ENCODE measurements around the gene SLC9A3.

The SLC9A3 gene

GRCh38 chr5:502325-503079, 21.7 kb downstream of the SLC9A3 start:
- no peak for DNase-seq

- no peak for DNase-seq
Measured at GRCh38 chr5:501831-502184, 22.4 kb downstream of the SLC9A3 start.

- no peak for DNase-seq
Measured at GRCh38 chr5:501105-501830, 23.0 kb downstream of the SLC9A3 start.

- no peak for DNase-seq
Measured at GRCh38 chr5:500491-500890, 23.8 kb downstream of the SLC9A3 start.

GRCh38 chr5:499233-500209, 24.7 kb downstream of the SLC9A3 start:
- no peak for DNase-seq

GRCh38 chr5:497871-498509, 26.3 kb downstream of the SLC9A3 start:
- no peak for DNase-seq

GRCh38 chr5:497090-497700, 27.1 kb downstream of the SLC9A3 start:
- no peak for DNase-seq

GRCh38 chr5:496028-496427, 28.2 kb downstream of the SLC9A3 start:
- DNase-seq: no peak

GRCh38 chr5:494667-495255, 29.5 kb downstream of the SLC9A3 start:
- DNase-seq: no peak

GRCh38 chr5:493758-494157, 30.5 kb downstream of the SLC9A3 start:
- DNase-seq: no peak

GRCh38 chr5:493119-493701, 31.0 kb downstream of the SLC9A3 start:
- no peak for DNase-seq

- DNase-seq: no peak
Measured at GRCh38 chr5:492314-492893, 31.8 kb downstream of the SLC9A3 start.

- DNase-seq: no peak
Measured at GRCh38 chr5:491856-492155, 32.4 kb downstream of the SLC9A3 start.

GRCh38 chr5:491119-491855, 33.0 kb downstream of the SLC9A3 start:
- no peak for DNase-seq

- no peak for DNase-seq
Measured at GRCh38 chr5:490116-491106, 33.8 kb downstream of the SLC9A3 start.

- no peak for DNase-seq
Measured at GRCh38 chr5:489689-490080, 34.6 kb downstream of the SLC9A3 start.

GRCh38 chr5:488744-489688, 35.2 kb downstream of the SLC9A3 start:
- DNase-seq: no peak

GRCh38 chr5:488241-488640, 36.0 kb downstream of the SLC9A3 start:
- no peak for DNase-seq

Measured in NK-92 treated with Interleukin-12 subunit alpha and Interleukin-12 subunit beta, amount 100 ng/mL, for 24 hours (cell line).